HG03060 (cell line): ENCODE data around the gene IL27RA.
A peak's percentile ranks its signal among the peaks of the same experiment; 100 is the strongest.
"Not testable (repeated sequence)": the region's sequence is repeated elsewhere in the genome, so short reads cannot be mapped to it uniquely, and the experiment has no call there.

Source experiments
- ATAC-seq: cut with Tn5 transposase; IDR thresholded peaks from one replicate; pipeline ENCODE4 v1.9.1; 2021; ENCODE audit warnings: low read depth, moderate number of reproducible peaks; ENCODE audit not compliant: unreplicated experiment

IL27RA gene

DNA sequence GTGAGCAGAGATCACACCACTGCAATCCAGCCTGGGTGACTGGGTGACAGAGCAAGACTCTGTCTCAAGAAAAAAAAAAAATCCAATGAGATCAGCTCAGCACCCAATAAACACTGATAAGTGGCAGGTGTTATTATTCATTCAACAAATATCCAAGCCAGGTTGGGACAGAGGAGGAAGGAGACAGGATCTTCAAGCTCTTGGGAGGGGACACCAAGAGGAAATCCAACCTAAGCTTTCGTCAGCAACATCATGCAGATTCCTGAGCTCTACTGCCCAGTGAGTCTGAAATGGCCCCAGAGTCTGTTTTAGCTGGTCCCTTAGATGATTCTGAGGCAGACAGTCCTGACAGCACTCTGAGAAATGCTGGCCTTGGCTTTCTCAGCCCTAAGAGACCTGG lies 33.1 kb upstream of the IL27RA start:
- no peak for ATAC-seq

DNA sequence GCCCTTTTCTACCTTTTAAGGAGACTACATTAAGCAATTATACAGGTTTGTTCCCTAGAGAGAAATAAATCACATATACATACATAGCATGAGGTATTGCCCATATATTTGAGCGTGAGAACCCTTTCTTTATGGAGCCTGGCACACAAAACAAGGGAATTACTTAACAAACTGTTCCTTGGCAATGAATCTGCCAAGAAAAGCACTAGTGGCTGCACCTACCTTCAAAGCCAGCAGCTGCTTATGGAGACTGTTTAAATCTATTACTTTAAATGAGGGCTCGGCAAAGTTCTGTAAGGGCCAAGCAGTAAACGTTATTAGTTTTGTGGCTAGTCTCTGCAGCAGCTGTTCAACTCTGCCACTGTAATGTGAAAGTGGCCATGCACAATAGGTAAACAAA lies 32.5 kb upstream of the IL27RA start:
- no peak for ATAC-seq

DNA sequence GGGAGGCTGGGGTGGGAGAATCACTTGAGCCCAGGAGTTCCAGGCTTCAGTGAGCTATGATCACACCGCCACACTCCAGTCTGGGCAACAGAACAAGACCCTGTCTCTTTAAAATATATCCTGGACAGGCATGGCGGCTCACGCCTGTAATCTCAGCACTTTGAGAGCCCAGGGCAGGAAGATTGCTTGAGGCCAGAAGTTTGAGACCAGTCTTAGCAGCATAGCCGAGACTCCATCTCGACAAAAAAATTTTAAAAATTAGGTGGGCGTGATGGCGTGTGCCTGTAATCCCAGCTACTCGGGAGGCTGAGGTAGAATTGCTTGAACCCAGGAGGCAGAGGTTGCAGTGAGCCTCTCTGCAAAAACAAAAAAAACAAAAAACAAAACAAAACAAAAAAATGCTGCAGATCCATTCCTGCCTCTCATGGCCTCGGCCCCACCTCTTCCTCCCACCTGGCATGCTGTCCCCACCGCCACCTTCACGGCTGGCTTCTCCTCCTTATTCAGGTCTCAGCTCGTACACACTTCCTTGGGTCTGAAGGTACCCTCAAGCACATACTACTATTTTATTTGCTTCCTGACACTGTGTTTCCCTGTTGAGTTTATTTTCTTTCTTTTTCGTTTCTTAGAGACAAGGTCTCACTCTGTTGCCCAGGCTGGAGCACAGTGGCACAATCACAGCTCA lies 30.7 kb upstream of the IL27RA start:
- no peak for ATAC-seq

DNA sequence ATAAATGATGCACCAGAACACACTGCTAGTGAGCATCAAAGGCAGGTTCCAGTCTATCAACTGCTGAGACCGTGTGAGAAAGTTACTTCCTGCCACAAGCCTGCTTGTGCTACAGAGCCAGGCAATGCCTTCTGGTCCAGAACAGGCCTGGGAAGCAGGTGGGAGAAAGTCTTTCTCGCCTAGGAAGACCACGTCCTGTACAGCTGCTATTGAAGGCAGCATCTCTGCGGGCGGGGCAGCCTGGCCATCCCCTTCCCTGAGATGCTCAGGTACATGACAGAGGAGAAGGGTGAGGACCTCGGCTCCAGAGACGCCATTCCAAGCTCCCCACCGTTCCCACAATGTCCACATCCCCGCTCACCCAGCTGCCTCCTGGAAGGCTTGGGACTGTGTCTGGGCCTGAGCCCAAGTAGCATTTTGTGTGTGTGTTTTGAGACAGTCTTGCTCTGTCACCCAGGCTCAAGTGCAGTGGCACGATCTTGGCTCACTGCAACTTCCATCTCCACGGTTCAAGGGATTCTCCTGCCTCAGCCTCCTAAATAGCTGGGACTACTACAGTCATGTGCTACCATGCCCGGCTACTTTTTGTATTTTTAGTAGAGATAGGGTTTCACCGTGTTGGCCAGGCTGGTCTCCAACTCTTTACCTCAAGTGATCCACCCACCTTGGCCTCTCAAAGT lies 28.9 kb upstream of the IL27RA start:
- no peak for ATAC-seq

DNA sequence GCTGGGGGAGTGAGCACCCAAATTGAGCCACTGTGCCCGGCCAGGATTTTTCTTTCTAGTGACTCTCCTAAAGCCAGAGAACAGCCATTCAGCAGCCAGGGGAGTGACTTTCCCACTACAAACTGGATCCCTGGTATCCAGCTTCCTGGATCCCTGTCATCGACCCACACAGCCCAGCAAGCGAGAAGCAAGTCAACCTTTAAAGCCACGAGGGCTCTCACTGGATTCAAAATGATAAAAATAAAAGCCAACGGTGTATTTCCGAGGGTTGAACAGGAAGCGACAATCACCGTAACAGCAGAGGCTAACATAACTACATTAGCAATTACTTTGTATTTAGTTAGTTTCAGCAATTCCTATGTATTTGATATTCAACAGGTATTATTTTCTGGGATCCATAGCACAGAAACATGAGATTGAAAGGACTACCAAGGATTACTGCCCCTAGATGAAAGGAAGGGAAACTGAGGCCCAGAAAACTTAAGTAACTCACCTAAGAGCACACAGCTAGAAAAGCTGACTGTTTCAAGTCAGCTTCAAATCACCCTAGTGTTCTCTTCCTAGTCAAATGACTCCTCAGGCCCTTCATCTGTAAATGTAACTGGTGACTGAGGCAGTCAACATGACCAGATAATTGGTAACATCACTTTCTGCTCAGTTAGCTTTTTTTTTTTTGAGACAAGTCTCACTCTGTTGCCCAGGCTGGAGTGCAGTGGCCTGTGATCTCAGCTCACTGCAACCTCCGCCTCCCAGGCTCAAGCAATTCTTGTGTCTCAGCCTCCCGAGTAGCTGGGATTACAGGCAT lies 28.1 kb upstream of the IL27RA start:
- no peak for ATAC-seq

DNA sequence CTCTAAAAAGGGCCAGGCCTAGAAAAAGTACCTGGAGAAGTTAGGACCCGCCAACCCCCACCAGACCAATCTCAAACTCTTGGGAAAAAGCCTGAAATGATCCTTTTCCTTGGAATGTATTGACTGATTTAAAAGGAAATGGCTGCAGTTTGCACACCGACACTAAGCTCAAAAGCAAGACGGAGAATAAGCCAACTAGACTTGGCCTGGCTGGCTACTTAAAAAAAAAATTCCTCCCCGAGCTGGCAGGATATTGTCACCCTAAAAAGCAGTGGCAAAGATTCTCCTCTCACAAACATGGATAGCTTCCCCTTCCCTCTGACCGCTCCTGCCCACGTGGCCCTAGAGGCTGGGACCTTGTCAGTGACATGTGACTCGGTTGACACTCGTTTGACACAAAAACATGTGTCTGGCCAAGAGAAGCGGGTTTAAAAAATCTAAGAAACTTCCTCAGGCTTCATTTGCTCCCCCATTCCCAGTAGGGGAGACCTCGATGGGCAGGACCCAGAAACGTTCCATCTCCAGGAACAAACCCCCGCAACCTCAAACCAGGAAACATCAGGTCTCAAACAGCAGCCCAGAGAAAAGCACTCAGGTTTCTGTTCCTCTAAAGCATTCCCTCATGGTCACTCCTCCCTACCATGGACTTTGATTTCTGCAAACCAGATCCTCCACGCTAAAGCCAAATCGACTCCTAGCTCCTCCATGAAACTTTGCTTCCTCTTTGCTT lies 26.8 kb upstream of the IL27RA start:
- ATAC-seq: no peak

DNA sequence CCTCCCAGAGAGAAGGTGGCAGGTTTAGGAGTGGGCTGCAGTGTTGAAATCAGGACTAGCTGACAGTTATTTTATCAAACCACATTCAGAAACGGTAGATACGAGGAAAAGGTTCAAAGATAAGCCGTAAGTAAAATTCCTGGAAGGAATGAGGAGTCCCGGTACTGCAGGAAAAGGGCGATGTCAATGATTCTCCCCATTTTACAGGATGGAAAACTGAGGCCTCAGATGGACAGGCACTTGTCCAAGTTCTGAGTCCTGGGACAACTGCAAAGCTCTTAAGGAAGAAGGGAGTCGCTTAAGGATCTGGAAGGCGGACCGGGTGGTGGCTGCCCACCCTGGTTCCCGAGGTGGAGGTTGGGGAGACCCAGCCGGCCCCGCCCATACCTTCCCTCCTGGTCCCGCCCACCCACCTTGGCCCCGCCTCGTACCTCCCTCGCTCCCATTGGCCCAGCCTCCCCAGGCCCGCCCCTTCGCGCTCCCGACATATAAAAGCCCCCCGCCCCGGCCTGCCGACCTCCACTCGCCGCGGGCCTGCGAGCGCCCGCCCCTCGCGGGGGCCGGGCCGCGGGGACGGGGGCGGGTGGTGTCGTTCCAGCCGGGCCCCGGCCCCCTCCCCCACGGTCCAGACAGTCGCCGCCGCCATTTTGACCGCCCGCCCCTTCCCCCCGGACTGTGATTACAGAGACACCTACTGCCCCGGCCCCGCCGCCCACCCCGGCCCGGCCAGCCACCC lies 26.0 kb upstream of the IL27RA start:
- ATAC-seq: no peak

DNA sequence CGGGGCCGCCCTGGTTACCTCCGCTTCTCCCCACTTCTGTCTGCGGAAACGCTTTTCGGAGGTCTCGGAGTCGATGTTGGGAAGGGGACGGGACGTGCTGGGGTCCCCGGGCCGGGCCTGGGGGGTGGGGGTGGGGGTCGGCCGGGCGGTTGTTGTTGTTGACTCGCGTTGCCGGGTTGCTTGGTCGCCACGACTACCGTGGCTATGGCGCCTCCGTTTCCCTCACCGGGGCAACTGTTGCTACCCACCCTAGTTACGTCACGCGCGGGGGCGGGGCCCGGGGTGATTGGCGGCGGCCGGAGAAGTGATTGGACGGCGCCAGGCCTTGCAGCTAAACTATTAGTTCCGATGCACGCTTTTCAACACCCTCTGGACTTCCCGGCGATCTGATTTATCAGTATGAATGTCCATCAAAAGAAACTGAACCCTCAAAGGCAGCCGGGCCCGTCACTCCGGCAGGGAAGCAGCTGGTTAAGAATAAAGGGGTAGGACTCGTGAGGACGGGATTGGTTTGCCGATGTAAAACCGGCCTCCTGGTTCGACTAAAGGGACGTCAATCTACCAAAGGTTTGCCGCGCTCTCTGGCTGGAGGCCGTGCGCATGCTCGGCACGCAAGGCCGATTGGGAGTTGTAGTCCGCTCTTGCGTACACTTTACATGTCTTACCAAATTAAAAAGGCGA lies 25.3 kb upstream of the IL27RA start, which contains the start of gene RFX1:
Gene RFX1, minus strand, starts transcription at position 236 of the 681 bp plus-strand sequence. CDS start 12,477 bp downstream, outside the sequence.
- peak; percentile 70 for ATAC-seq

DNA sequence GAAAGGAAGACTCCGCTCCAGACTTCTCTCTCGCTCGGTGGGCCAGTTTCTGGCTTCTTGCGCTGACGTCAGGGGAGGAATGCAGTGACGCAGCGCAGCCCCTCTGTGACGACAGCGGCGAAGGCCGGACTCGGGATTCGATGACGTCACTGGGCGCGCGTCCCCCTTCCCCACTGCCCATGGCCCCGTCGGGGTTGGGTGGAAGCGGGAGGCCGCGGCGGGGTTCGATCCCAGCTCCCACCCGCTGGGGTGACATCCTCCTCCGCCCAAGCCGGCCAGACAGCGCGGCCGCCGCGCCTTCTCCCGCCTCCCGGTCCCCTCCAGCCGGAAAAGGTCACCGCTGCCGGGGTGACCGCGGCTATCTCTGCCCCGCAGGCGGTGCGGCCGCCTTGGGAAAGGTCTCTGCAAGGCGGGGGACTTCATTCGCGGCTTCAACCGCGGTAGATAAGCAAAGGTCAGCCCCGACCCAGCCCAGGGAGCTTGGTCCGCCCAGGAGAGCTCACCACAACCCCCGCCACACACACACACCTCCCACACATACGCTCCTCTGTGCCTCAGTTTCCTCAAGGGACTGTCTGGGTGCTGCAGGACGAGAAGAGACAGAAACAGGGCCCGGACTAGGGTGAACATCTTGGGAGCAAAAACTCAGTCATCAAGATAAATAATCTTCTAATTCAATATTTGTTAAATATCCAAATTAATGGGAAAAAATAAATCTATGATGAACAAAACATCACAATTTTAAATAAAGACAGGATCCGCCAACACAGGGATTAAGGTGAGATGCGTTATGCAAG lies 24.6 kb upstream of the IL27RA start:
- ATAC-seq: no peak

DNA sequence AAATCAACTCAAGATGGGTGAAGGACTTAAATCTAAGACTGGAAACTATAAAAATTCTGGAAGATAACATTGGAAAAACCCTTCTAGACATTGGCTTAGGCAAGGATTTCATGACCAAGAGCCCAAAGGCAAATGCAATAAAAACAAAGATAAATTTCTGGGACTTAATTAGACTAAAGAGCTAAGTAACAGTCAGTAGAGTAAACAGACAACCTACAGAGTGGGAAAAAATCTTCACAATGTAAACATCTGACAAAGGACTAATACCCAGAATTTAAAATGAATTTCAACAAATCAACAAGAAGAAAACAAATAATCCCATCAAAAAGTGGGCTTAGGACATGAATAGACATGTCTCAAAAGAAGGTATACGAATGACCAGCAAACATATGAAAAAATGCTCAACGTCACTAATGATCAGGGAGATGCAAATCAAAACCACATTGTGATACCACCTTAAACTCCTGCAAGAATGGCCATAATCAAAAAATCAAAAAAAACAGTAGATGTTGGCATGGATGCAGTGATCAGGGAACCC lies 19.1 kb upstream of the IL27RA start:
- no peak for ATAC-seq

DNA sequence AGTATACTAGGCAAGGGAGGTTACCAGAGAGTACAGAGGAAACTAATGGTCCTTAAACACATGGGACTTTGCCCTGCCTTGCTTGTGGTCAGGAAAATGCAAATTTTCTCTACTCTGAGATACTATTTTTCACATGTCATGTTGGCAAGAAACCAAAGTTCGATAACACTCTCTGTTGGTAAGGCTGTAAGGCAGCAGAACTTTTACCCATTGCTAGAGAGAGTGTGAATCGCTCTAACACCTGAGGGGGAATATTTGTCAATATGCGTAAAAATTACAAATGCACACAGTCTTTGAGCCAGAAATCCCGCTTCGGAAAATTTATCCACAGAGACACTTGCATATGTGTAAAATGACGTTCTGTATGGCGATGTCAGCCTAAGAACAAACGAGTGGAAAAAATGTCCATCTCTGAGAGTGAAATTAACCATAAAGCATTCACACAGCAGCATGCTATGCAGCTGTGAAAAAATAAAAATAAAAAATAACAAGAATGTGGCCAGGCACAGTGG lies 16.0 kb upstream of the IL27RA start:
- ATAC-seq: peak; percentile 69

DNA sequence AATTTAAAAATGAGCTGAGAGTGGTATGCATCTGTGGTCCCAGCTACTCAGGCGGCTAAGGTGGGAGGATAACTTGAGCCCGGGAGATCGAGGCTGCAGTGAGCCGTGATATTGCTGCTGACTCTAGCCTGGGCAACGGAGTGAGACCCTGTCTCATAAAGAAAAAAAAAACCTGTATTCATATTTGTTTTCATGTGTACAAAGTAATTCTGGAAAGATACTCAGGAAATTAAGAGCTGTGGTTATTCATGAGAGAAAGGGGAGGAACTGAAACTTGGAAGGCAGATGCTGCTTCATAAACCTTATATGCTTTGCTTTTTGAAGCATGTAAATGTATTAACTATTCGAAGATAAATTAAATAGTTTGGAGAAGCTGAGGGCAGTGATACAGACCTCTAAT lies 12.5 kb upstream of the IL27RA start:
- ATAC-seq: no peak

DNA sequence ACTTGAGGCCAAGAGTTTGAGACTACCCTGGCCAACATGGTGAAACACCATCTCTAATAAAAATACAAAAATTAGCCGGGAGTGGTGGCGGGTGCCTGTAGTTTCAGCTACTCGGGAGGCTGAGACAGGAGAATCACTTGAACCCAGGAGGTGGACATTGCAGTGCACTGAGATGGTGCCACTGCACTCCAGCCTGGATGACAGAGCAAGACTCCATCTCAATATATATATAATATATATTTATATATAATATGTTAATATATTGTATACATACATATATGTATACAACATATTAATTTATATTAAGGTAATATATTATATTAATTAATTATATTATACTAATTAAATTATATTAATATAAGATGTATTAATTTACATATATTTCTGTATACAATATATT lies 11.8 kb upstream of the IL27RA start:
- ATAC-seq: not testable (repeated sequence)

DNA sequence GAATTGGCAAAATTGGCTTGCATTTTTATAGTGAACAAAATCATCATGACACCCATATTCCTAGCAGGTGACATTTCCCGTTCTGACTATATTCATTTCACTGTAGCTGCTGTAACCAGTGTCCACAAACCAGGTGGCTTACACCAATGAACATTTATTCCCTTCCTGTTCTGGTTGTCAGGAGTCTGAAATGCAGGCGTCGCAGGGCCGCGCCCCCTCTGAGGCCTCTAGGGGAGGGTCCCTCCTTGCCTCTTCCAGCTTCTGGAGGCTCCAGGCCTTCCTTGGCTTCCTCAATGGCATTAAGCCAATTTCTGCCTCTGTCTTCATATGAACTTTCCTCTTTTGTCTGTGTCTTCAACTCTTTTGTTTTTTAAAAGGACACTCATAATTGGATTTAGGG lies 10.1 kb upstream of the IL27RA start:
- no peak for ATAC-seq

DNA sequence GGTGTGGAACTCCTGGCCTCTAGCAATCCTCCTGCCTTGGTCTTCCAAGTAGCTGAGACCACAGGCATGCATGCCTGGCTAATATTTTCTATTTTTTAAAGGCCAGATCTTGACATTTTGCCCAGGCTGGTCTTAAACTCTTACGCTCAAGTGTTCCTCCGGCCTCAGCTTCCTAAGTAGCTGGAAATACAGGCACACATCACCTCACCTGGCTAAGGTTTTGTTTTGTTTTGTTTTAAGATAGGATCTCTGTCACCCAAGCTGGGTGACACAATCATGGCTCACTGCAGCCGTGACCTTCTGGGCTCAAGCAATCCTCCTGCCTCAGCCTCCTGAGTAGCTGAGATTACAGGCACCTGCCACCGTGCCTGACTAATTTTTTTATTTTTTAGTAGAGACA lies 9.1 kb upstream of the IL27RA start:
- ATAC-seq: no peak

DNA sequence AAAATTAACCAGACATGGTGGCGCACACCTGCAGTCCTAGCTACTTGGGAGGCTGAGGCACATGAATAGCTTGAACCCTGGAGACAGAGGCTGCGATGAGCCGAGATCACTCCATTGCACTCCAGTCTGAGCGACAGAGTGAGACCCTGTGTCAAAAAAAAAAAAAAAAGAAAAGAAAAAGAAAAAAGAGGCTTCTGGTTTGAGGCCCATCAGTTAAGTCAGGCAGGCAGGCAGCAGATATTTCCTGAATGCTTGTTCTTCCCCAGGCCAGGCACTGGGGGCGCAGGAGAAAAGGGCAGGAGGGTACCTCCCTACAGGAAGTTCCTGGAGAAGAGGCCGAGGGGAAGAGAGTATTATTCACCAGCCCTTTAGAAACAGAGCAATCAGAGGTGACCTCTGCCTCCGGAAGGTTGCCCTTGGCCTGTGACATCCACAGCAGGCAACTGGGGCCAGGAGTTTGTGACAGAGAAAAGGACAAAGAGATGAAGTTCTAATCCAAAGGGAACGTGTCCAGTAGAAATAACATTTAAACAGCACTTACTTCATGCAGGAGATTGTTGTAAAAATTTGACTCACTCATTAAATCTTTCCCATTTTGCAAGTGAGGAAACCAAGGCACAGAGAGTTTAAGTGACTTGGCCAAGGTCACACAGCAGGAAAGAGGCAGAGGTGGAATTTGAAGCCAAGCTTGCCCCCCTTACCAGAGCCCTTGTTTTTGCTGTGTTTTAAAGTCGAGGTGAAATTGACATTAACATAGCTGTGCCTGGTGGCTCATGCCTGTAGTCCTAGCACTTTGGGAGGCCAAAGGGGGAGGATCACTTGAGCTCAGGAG lies 7.9 kb upstream of the IL27RA start:
- no peak for ATAC-seq

DNA sequence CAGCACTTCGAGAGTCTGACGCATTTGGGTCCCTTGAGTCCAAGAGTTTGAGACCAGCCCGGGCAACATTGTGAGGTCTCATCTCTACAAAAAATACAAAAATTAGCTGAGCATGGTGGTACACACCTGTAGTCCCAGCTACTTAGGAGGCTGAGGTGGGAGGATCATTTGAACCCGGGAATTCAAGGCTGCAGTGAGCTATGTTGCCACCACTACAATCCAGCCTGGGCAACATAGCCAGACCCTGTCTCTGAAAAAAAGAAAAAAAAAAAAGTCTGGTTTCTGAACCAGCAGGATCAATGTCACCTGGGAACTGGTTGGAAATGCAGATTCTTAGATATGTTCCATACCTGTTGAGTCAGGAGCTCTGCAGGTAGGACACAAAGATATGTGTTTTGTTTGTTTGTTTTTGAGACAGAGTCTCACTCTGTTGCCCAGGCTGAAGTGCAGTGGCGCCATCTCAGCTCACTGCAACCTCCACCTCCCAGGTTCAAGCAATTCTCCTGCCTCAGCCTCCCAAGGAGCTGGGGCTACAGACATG lies 4.8 kb upstream of the IL27RA start:
- not testable (repeated sequence) for ATAC-seq
